Right ventricle myocardium superior (tissue), 1 donor: ENCODE results near the gene GLT1D1. TPM values are rescaled to one million over a fixed set of nuclear protein-coding genes. Genes with fewer than 3 reads are reported as not detected.
A peak's percentile ranks its signal among the peaks of the same experiment; 100 is the strongest.
"Not testable (repeated sequence)": the region's sequence is repeated elsewhere in the genome, so short reads cannot be mapped to it uniquely, and the experiment has no call there.

ENCODE experiments used
- ATAC-seq: fragments of 200-7000 bp; cut with Tn5 transposase; one replicate; pipeline ENCODE4 v1.9.1; 2020; ENCODE audit warnings: mild to moderate bottlenecking; ENCODE audit not compliant: poor library complexity
- DNase-seq: peaks from one replicate; pipeline ENCODE4 v3.0.0-alpha.2; 2020
- intact Hi-C: fragments of 100-400 bp; cut with DNase I; formaldehyde crosslinking; loops from one replicate; pipeline ENCODE4 v1.11.2; 2022
- total RNA-seq: library from RNA; stranded (reverse); fragmentation: NEBNext Ultra II Directional; extraction: Animal tissue kit (Norgen Biotek cat#: 25700); gene quantifications from one replicate; pipeline ENCODE4 v1.2.1, GENCODE V29; 2021
- donor health status: DM: no; HTN: yes; CAD: no; lungs with severe emphysema.

The GLT1D1 gene
- total RNA-seq, 1 donor from 2014 or later, result 0.30 TPM

- DNase-seq, ATAC-seq, intact Hi-C loops: not testable (repeated sequence)
These were observed 3.5 kb upstream of the GLT1D1 start for GRCh38 chr12:128849806-128850205.

- ATAC-seq, result no peak
- intact Hi-C loops, result no loop called here
- DNase-seq, result no peak
These were observed 2.9 kb upstream of the GLT1D1 start for GRCh38 chr12:128850400-128850799.

GRCh38 chr12:128851429-128851828 lies 1.8 kb upstream of the GLT1D1 start:
- intact Hi-C loops, DNase-seq, ATAC-seq: not testable (repeated sequence)

GRCh38 chr12:128852026-128852698 lies 1.1 kb upstream of the GLT1D1 start:
- intact Hi-C loops, result no loop called here
- ATAC-seq, result no peak

GRCh38 chr12:128853600-128854197 lies 421 bp downstream of the GLT1D1 start:
- ATAC-seq (no peak), DNase-seq (no peak)
- intact Hi-C loops, result no loop called here

More at GRCh38 chr12:128852026-128852698, 1.1 kb upstream of the GLT1D1 start:
- DNase-seq, result no peak

GRCh38 chr12:128856035-128856790 lies 2.9 kb downstream of the GLT1D1 start:
- ATAC-seq (no peak), DNase-seq (no peak)
- intact Hi-C loops, result no loop called here

GRCh38 chr12:128856791-128857078 lies 3.5 kb downstream of the GLT1D1 start:
- ATAC-seq (no peak), DNase-seq (no peak)
- intact Hi-C loops, result no loop called here

- DNase-seq (no peak), ATAC-seq (no peak)
- intact Hi-C loops, result no loop called here
These were observed 4.0 kb downstream of the GLT1D1 start for GRCh38 chr12:128857133-128857763.

- DNase-seq, result no peak
- intact Hi-C loops, result no loop called here
- no peak for ATAC-seq
These were observed 6.0 kb downstream of the GLT1D1 start for GRCh38 chr12:128859311-128859710.

GRCh38 chr12:128861226-128862016 lies 8.1 kb downstream of the GLT1D1 start:
- DNase-seq, result no peak
- intact Hi-C loops, result no loop called here
- no peak for ATAC-seq

- DNase-seq, result no peak
- intact Hi-C loops, result no loop called here
- peak; percentile 53 for ATAC-seq
These were observed 10.7 kb downstream of the GLT1D1 start for GRCh38 chr12:128863957-128864356.

- DNase-seq (peak; percentile 50), ATAC-seq (peak; percentile 97)
- intact Hi-C loops, result no loop called here
These were observed 11.4 kb downstream of the GLT1D1 start for GRCh38 chr12:128864516-128865186.

- ATAC-seq (no peak), DNase-seq (no peak)
- intact Hi-C loops, result no loop called here
These were observed 14.2 kb downstream of the GLT1D1 start for GRCh38 chr12:128867466-128867865.

- intact Hi-C loops, result no loop called here
- ATAC-seq, result no peak
- no peak for DNase-seq
These were observed 18.2 kb downstream of the GLT1D1 start for GRCh38 chr12:128871516-128871892.

- no peak for ATAC-seq
- intact Hi-C loops, result no loop called here
- DNase-seq, result no peak
These were observed 19.0 kb downstream of the GLT1D1 start for GRCh38 chr12:128872303-128872702.

GRCh38 chr12:128876559-128876958 lies 23.3 kb downstream of the GLT1D1 start:
- DNase-seq, result no peak
- ATAC-seq, result no peak
- intact Hi-C loops, result no loop called here

GRCh38 chr12:128879898-128880764 lies 26.9 kb downstream of the GLT1D1 start:
- intact Hi-C loops, result no loop called here
- DNase-seq (no peak), ATAC-seq (no peak)
